ENCODE data around the gene INO80.

Gene INO80

GRCh38 chr15:41039121-41039520 is 77.0 kb downstream of the INO80 start:
- DNase-seq = no peak

GRCh38 chr15:41032079-41032328 is 84.1 kb downstream of the INO80 start:
- DNase-seq = no peak

DNA sequence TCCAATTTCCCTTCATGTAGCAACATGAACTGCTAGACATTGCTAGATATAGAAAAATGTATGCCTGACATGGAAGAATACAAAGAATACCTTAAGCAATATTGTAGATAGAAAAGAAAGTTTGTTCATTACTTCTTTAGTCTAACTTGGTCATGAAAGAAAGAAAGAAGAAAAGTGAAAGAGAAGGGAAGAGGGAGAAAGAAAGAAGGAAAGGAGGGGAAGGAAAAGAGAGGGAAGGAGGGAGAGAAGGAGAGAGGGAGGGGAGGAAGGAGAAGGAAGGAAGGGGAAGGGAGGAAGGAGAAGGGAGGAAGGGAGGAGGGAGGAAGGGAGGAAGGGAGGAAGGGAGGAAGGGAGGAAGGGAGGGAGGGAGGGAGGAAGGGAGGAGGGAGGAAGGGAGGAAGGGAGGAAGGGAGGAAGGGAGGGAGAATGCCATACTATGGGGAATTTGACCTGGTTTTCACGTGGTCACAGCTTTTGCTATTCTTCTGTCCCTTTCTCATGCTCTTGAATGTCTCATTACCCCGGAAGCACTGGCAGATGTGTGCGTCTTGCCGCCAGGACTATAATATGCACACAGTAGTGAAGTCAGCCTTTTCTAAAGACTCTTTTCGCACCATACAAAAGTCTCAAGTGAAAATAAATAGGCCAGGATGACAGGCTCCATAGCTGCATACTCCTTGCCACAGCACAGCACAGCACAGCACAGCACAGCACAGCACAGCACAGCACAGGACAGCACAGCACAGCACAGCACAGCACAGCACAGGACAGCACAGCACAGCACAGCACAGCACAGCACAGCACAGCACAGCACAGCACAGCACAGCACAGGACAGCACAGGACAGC is 84.6 kb downstream of the INO80 start:
- DNase-seq = no peak

DNA sequence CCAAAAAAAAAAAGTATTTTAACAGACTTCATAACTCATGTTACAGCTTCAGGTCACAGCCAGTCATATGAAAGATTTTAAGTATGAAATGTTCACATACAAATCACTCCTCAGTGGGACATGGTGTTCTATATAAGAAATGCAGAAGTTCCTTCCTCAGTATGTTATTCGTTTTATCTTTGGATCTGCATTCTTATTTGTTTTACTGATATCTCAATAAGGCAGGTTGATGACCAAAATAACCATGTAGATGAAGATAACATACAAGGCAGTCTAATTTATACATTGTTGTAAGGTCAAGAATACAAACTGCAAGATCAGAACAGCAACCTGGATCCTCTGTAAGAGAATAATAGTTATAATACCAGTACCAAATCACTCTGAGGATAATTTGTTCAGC is 87.2 kb downstream of the INO80 start:
- DNase-seq = no peak

DNA sequence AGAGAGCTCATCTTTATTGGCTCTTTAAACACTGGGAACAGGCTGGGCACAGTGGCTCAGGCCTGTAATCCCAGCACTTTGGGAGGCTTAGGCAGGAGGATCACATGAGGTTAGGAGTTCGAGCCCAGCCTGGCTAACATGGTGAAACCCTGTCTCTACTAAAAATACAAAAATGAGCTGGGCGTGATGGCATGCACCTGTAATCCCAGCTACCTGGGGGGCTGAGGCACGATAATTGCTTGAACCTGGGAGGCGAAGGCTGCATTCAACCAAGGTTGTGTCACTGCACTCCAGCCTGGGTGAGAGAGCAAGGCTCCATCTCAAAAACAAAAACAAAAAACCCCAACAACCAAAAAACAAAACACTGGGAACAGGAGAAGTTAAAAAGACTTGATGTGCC is 90.7 kb downstream of the INO80 start:
- no peak for DNase-seq

GRCh38 chr15:41024885-41025284 is 91.2 kb downstream of the INO80 start:
- no peak for DNase-seq

GRCh38 chr15:41024131-41024530 is 91.9 kb downstream of the INO80 start:
- DNase-seq = no peak

DNA sequence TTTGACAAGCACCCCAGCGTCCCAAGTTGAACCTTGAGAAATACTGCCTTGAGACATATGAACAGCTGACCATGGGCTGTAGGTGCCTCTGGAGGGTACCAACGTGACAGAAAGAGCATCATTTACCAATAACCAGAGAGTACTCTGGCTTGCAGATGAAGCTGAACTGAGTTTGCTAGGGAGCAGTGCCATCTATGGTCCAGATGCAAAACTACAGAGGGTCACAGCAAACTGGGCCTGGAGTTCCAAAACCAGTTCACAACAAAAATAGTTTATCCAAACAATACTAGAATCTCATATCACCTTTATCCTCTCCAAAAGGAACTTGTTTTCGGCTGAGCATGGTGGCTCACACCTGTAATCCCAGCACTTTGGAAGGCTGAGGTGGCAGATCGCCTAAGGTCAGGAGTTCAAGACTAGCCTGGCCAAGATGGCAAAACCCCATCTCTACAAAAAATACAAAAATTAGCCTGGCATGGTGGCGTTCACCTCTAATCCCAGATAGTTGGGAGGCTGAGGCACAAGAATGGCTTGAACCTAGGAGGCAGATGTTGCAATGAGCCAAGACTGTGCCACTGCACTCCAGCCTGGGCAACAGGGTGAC is 93.5 kb downstream of the INO80 start:
- peak; percentile 28 for DNase-seq

DNA sequence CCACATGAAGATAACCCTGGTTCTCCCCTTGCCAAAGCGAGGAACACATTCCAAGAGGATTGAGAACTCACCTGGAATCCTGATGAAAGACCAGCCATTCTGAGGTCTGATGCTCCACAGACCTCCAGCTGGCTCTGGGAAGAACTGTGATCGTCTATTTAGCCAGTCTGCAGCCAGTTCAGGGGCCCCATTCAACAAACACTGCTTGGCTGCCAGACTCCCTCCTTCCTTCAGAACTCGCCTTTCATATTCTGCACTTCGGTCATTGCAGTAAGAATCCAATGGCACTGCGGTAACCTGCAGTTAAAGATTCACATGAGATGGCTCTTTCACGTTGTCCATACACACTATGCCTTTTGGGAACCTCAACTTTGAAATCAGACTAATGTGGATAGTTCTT is 95.3 kb downstream of the INO80 start:
- no peak for DNase-seq

GRCh38 chr15:41020311-41020710 is 95.8 kb downstream of the INO80 start:
- no peak for DNase-seq

GRCh38 chr15:41019174-41019573 is 96.9 kb downstream of the INO80 start:
- DNase-seq = no peak

- DNase-seq = no peak
Measured at GRCh38 chr15:41018534-41018933, 97.5 kb downstream of the INO80 start.

GRCh38 chr15:41017066-41017735 is 98.9 kb downstream of the INO80 start:
- no peak for DNase-seq

GRCh38 chr15:41013691-41014414 is 102.2 kb downstream of the INO80 start:
- no peak for DNase-seq

DNA sequence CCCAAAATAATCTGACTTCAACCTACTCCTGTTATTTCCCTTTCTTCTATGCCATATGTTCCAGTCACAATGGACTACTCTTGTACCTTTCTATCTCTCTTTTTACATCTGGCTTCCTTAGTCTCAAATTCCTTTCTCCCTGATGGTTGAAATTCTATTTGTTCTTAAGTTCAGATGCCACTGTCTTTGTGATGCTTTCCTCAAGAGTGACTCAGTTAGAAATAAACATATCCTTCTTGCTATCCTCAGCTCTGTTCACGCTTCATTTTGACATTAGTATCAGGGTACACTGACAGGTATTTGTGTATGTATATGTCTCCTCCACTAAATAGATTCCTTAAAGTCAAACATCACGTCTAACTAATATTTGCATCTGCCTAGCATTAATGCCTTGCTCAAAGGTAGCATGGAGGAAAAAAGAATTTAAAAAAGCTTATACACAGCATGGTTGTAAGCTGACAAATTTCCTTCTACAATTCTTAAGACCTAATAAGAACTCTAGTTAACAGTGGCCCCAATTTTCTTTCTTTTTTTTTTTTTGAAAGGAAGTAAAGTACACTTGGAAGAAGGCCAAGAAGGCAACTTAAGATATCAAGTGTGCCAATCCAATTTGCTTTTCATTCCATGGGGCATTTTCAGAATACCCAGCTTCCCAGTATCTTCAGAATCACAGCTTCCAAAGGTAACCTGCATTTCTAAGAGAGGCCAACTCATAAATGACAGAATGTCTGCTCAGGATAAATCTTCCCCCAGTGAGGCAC is 104.8 kb downstream of the INO80 start:
- no peak for DNase-seq

DNA sequence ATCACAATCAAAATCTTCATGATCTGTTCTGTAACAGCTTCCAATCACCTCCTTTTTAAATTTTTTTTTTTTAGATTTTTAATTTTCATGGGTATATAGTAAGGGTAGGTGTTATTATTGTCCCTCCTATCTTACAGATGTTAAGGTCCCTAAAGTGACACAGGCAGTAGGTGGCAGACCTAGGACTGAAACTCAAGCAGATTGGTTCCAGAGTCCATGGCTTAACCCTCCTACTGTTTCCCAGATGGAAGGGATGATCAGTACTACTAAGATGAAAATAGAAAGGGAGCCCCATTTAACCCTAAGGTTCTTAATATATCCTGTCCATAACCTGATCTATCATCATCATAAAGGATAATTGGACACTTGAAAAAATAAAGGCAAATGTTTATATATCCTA is 105.7 kb downstream of the INO80 start:
- no peak for DNase-seq

DNA sequence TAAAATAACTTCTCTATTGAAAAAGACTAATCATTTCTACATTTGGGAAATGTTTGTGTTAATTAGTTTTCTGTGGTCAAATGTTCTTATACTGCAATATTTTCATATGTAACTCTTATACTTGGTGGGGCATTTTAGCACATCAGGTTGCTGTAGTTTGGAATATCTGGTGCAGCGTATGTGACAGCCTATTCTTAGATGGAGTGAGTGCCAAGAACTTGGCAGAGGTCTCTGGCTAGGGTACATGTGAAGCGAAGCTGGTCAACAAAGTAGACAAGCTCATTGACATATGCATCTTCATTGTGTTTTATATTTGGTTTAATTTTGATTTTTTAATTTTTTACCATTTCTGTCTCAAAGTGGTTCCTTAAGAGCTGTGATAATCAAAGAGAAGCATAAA is 109.6 kb downstream of the INO80 start:
- DNase-seq = no peak

DNA sequence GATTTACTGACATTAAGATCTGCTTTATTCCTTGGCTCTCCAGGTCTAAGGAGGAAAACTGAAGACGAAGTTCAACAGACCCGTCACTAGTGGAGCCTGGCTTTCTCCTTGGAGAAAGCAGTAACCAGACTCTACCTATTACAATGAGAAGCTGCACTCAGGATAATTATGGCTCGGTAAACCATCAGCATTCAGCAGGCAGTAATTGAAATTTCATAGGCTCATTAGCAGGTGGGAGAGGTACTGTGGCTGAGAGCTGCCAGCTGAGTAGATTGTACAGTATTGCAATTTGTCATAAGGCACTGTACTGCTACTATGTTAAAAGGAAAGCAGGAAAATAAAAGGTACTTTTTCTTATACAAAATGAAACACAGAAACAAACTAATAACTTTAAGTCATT is 111.6 kb downstream of the INO80 start:
- no peak for DNase-seq

GRCh38 chr15:41001524-41002214 is 114.4 kb downstream of the INO80 start:
- DNase-seq = no peak

GRCh38 chr15:40999190-40999589 is 116.9 kb downstream of the INO80 start:
- DNase-seq = no peak

DNA sequence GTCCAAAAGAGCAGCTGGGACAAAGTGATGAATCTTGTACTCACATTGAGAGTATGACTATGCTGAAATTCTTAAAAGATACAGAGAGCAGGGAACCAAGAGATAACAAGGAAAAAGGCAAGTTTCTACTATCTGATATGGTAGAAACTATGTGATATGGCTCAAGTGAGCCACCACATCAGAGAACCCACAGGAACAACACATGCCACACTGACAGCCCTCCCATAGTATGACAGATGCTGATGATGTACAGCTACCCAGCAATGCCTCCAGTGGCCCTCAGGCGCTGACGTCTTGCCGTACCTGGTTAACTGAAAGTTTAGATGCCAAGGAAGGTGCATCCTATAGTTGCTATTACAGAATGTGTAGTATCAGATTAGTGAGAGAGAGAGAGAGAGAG is 120.4 kb downstream of the INO80 start:
- no peak for DNase-seq

GRCh38 chr15:40992825-40993224 is 123.3 kb downstream of the INO80 start:
- no peak for DNase-seq

All from activated naive CD4-positive, alpha-beta T cell treated with anti-CD3 and anti-CD28 coated beads, Interleukin-2, amount 50 U/mL, for 16 hours (primary cell).